ENCODE results near the gene SRBD1. TPM values are rescaled to one million over a fixed set of nuclear protein-coding genes. Genes with fewer than 3 reads are reported as not detected.

The SRBD1 gene
- total and polyA plus RNA-seq, 2 donors (not counting 1 experiment from before 2014, with no cell fraction given) = 9.6 to 18.7 TPM

- Histone ChIP-seq H3K4me1 (ENCODE audit: control insufficient read depth, extremely low read depth, insufficient read depth, low read length) (no peaks in the 10 kb centered on the region), H4K20me1 (ENCODE audit: control insufficient read depth, extremely low read depth, insufficient read depth, low read length) (no peaks in the 10 kb centered on the region), H3K27me3 (ENCODE audit: control insufficient read depth, insufficient read depth, low read length) (no peaks in the 10 kb centered on the region)
These were observed 160.4 kb downstream of the SRBD1 start for GRCh38 chr2:45450634-45451033.

DNA sequence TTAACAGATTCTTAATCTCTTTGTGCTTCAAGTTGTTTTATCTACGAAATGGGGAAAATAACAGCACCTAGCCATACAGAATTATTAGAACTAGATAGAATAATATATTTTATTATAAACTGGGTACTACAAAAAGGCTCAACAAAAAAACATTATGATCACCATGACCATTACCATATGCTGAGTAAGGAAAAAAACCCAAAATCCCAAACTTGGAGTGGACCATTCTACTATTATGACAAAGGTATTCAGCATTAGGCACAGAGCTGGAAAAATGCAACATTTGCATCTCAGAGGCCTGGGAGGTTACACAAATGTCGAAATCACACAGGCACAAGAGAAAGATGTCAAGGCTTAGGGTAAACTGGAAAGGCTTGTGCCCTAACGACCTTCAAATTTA, 162.8 kb downstream of the SRBD1 start:
- no peak overlapping the region for H2AFZ ChIP-seq (ENCODE audit: low read length)
- no peaks in the 10 kb centered on the region for H3K9me3 ChIP-seq (ENCODE audit: control insufficient read depth, insufficient read depth, low read depth, low read length)
- DNase-seq (ENCODE audit: low read depth in 2 of 2) = no peak
- H3K9ac ChIP-seq (ENCODE audit: insufficient read depth, low read length) = no peak overlapping the region
- no peak overlapping the region for H3K4me3 ChIP-seq (replicated peaks in 1 of 4; ENCODE audit: control extremely low read depth in 1 of 4, insufficient read depth in 1 of 4, low read depth in 3 of 4, low read length in 4 of 4)
- no peaks in the 10 kb centered on the region for H4K20me1 ChIP-seq (ENCODE audit: control insufficient read depth, extremely low read depth, insufficient read depth, low read length)
- no peak for TF ChIP-seq CTCF (conservative IDR thresholded peaks at IDR 0.05 in 1 of 2, IDR thresholded peaks at IDR 0.05 in 1 of 2; ENCODE audit: low read depth in 1 of 2, low read length in 2 of 2)
- no peak for TF ChIP-seq EZH2 (IDR thresholded peaks at IDR 0.05; ENCODE audit: low read length, missing control alignments)
- H3K79me2 ChIP-seq (ENCODE audit: control insufficient read depth, insufficient read depth, low read length) = no peaks in the 10 kb centered on the region
- no peaks in the 10 kb centered on the region for H3K27me3 ChIP-seq (ENCODE audit: control insufficient read depth, insufficient read depth, low read length)
- H3K36me3 ChIP-seq (ENCODE audit: control insufficient read depth, insufficient read depth, low read length) = no peaks in the 10 kb centered on the region
- H3K4me1 ChIP-seq (ENCODE audit: control insufficient read depth, extremely low read depth, insufficient read depth, low read length) = no peaks in the 10 kb centered on the region
- no peak overlapping the region for H3K27ac ChIP-seq (ENCODE audit: insufficient read depth, low read length)
- no peak overlapping the region for H3K4me2 ChIP-seq (ENCODE audit: extremely low read depth, insufficient read depth, low read length)

More at GRCh38 chr2:45450634-45451033, 160.4 kb downstream of the SRBD1 start:
- H3K4me2 ChIP-seq (ENCODE audit: extremely low read depth, insufficient read depth, low read length) = no peak overlapping the region
- H3K4me3 ChIP-seq (replicated peaks in 1 of 4; ENCODE audit: control extremely low read depth in 1 of 4, insufficient read depth in 1 of 4, low read depth in 3 of 4, low read length in 4 of 4) = no peak overlapping the region
- H3K36me3 ChIP-seq (ENCODE audit: control insufficient read depth, insufficient read depth, low read length) = no peaks in the 10 kb centered on the region
- H3K79me2 ChIP-seq (ENCODE audit: control insufficient read depth, insufficient read depth, low read length) = no peaks in the 10 kb centered on the region
- peak in 1 of 2 donors; percentile 12 for DNase-seq (ENCODE audit: low read depth in 2 of 2)
- no peaks in the 10 kb centered on the region for H3K9me3 ChIP-seq (ENCODE audit: control insufficient read depth, insufficient read depth, low read depth, low read length)
- TF ChIP-seq EZH2 (IDR thresholded peaks at IDR 0.05; ENCODE audit: low read length, missing control alignments) (no peak), CTCF (conservative IDR thresholded peaks at IDR 0.05 in 1 of 2, IDR thresholded peaks at IDR 0.05 in 1 of 2; ENCODE audit: low read depth in 1 of 2, low read length in 2 of 2) (no peak)
- no peak overlapping the region for H3K27ac ChIP-seq (ENCODE audit: insufficient read depth, low read length)
- H3K9ac ChIP-seq (ENCODE audit: insufficient read depth, low read length) = no peak overlapping the region
- H2AFZ ChIP-seq (ENCODE audit: low read length) = no peak overlapping the region

GRCh38 chr2:45446016-45446415, 165.1 kb downstream of the SRBD1 start:
- H3K4me2 ChIP-seq (ENCODE audit: extremely low read depth, insufficient read depth, low read length) = no peak overlapping the region
- H3K9ac ChIP-seq (ENCODE audit: insufficient read depth, low read length) = no peak overlapping the region

More at GRCh38 chr2:45446016-45446415, 165.1 kb downstream of the SRBD1 start:
- no peak overlapping the region for H3K27ac ChIP-seq (ENCODE audit: insufficient read depth, low read length)
- no peak overlapping the region for H2AFZ ChIP-seq (ENCODE audit: low read length)
- no peaks in the 10 kb centered on the region for H3K36me3 ChIP-seq (ENCODE audit: control insufficient read depth, insufficient read depth, low read length)
- DNase-seq (ENCODE audit: low read depth in 2 of 2) = no peak
- TF ChIP-seq CTCF (conservative IDR thresholded peaks at IDR 0.05 in 1 of 2, IDR thresholded peaks at IDR 0.05 in 1 of 2; ENCODE audit: low read depth in 1 of 2, low read length in 2 of 2) = no peak
- no peak for TF ChIP-seq EZH2 (IDR thresholded peaks at IDR 0.05; ENCODE audit: low read length, missing control alignments)
- no peaks in the 10 kb centered on the region for H3K9me3 ChIP-seq (ENCODE audit: control insufficient read depth, insufficient read depth, low read depth, low read length)
- H3K79me2 ChIP-seq (ENCODE audit: control insufficient read depth, insufficient read depth, low read length) = no peaks in the 10 kb centered on the region
- H3K4me1 ChIP-seq (ENCODE audit: control insufficient read depth, extremely low read depth, insufficient read depth, low read length) = no peaks in the 10 kb centered on the region
- H3K27me3 ChIP-seq (ENCODE audit: control insufficient read depth, insufficient read depth, low read length) = no peaks in the 10 kb centered on the region
- no peak overlapping the region for H3K4me3 ChIP-seq (replicated peaks in 1 of 4; ENCODE audit: control extremely low read depth in 1 of 4, insufficient read depth in 1 of 4, low read depth in 3 of 4, low read length in 4 of 4)
- H4K20me1 ChIP-seq (ENCODE audit: control insufficient read depth, extremely low read depth, insufficient read depth, low read length) = no peaks in the 10 kb centered on the region

Data from fibroblast of lung (primary cell).